Kasumi-1 (cell line): ENCODE results near the gene DOCK6.

Source experiments
- DNase-seq, 2 experiments: peaks; one replicate each; lab custom pipeline; 2025; lab: John Stamatoyannopoulos, UW

Gene DOCK6

GRCh38 chr19:11223200-11223599, 39.1 kb downstream of the DOCK6 start:
- peak in 1 of 2 experiments; percentile 9 for DNase-seq

GRCh38 chr19:11221082-11221598, 41.2 kb downstream of the DOCK6 start:
- DNase-seq = no peak

- no peak for DNase-seq
Observed at GRCh38 chr19:11214387-11214786, 47.9 kb downstream of the DOCK6 start.

- DNase-seq = no peak
Observed at GRCh38 chr19:11210656-11210928, 51.7 kb downstream of the DOCK6 start.

GRCh38 chr19:11209839-11210655, 52.3 kb downstream of the DOCK6 start:
- DNase-seq = no peak

- no peak for DNase-seq
Observed at GRCh38 chr19:11208561-11209471, 53.5 kb downstream of the DOCK6 start.

- no peak for DNase-seq
Observed at GRCh38 chr19:11205939-11206570, 56.3 kb downstream of the DOCK6 start.

GRCh38 chr19:11204943-11205349, 57.4 kb downstream of the DOCK6 start:
- DNase-seq = no peak

GRCh38 chr19:11204076-11204602, 58.2 kb downstream of the DOCK6 start:
- no peak for DNase-seq

GRCh38 chr19:11203194-11204075, 58.9 kb downstream of the DOCK6 start:
- peak; percentile 24 to 37 for DNase-seq

- DNase-seq = no peak
Observed at GRCh38 chr19:11202488-11203193, 59.7 kb downstream of the DOCK6 start.

- DNase-seq = no peak
Observed at GRCh38 chr19:11201791-11202190, 60.5 kb downstream of the DOCK6 start.

- DNase-seq = no peak
Observed at GRCh38 chr19:11200931-11201330, 61.4 kb downstream of the DOCK6 start.

GRCh38 chr19:11200015-11200574, 62.2 kb downstream of the DOCK6 start:
- no peak for DNase-seq

GRCh38 chr19:11199517-11199916, 62.8 kb downstream of the DOCK6 start:
- DNase-seq = no peak

GRCh38 chr19:11198769-11199424, 63.4 kb downstream of the DOCK6 start:
- DNase-seq = no peak

- DNase-seq = peak in 1 of 2 experiments; percentile 34
Observed at GRCh38 chr19:11198175-11198534, 64.2 kb downstream of the DOCK6 start.

GRCh38 chr19:11197291-11198174, 64.8 kb downstream of the DOCK6 start, which contains the start of gene KANK2:
Gene KANK2 (minus strand): TSS chr19:11197545. CDS start chr19:11194511, 3,034 bp downstream.
- DNase-seq = peak; percentile 50 to 64
